VCaP (cell line): ENCODE data around the gene ATP5IF1.

Source experiments
- H3K27ac ChIP-seq: fragments of 450-650 bp; 2 replicates; pipeline ENCODE4 v1.5.1; 2017
- TF ChIP-seq, protein P1 (sequence below): fragments of 450-650 bp; conservative IDR thresholded peaks from 2 replicates; pipeline ENCODE4 v1.5.1; 2017; ENCODE audit warnings: mild to moderate bottlenecking, moderate library complexity

The ATP5IF1 gene

GRCh38 chr1:28281608-28282425 is 45.9 kb downstream of the ATP5IF1 start:
- H3K27ac ChIP-seq: no peak overlapping the region
- TF ChIP-seq, protein P1, sequence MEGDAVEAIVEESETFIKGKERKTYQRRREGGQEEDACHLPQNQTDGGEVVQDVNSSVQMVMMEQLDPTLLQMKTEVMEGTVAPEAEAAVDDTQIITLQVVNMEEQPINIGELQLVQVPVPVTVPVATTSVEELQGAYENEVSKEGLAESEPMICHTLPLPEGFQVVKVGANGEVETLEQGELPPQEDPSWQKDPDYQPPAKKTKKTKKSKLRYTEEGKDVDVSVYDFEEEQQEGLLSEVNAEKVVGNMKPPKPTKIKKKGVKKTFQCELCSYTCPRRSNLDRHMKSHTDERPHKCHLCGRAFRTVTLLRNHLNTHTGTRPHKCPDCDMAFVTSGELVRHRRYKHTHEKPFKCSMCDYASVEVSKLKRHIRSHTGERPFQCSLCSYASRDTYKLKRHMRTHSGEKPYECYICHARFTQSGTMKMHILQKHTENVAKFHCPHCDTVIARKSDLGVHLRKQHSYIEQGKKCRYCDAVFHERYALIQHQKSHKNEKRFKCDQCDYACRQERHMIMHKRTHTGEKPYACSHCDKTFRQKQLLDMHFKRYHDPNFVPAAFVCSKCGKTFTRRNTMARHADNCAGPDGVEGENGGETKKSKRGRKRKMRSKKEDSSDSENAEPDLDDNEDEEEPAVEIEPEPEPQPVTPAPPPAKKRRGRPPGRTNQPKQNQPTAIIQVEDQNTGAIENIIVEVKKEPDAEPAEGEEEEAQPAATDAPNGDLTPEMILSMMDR: no peak

- H3K27ac ChIP-seq: no peak overlapping the region
- TF ChIP-seq, protein P1: no peak
These were observed 46.8 kb downstream of the ATP5IF1 start for GRCh38 chr1:28282426-28283407.

GRCh38 chr1:28286111-28286510 is 50.2 kb downstream of the ATP5IF1 start:
- no peak overlapping the region for H3K27ac ChIP-seq
- TF ChIP-seq, protein P1: no peak
